Measurements from ENCODE around the gene DOK7.

The DOK7 gene

DNA sequence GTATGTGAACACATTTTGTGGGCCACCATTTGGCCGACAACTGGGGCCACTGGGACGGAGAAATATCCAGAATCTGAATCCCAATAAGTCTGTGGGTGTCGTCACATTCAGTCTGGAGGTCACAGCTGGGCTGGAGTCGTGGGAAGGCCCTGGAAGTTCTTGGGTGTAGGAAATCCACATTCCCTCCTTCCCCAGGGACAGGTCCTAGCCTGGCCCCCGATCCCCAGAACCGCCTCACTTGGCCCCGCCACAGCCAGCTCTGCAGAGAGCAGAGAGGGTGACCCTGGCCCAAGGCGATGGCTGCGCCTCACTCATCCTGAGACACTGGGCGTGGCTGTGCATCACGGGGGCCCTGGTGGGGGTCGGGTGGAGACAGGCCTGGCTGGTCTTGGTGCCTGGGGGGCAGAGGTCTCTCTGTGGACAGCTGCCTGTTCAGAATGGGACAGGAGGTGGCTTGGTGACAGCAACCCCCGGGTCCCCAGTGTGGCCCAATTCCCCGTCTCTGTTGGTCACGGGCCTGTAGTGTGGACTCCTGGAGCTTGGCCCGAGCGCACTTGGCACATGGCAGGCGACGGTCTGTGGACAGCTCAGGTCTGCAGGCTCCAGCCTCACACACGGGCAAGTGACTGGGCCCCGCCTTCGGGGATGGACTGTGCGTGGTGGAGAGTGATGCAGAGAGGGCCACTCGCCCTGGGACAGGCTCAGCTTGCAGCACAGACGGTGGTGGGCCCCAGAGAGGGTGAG is 16.4 kb downstream of the DOK7 start:
- Histone ChIP-seq H3K36me3 (ENCODE audit: control insufficient read depth, insufficient read depth, low read length) (no peaks in the 10 kb centered on the region), H3K27me3 (ENCODE audit: control insufficient read depth, insufficient read depth, low read length) (peaks cover 69% of the 10 kb centered on the region), H3K27ac (ENCODE audit: low read depth, low read length) (no peak overlapping the region), H3K9me3 (ENCODE audit: control insufficient read depth, insufficient read depth, low read length) (no peaks in the 10 kb centered on the region), H3K4me3 (ENCODE audit: low read depth, low read length) (no peak overlapping the region), H3K9ac (ENCODE audit: low read depth, low read length) (no peak overlapping the region), H3K4me1 (ENCODE audit: control insufficient read depth, insufficient read depth, low read length) (peaks cover 12% of the 10 kb centered on the region)

DNA sequence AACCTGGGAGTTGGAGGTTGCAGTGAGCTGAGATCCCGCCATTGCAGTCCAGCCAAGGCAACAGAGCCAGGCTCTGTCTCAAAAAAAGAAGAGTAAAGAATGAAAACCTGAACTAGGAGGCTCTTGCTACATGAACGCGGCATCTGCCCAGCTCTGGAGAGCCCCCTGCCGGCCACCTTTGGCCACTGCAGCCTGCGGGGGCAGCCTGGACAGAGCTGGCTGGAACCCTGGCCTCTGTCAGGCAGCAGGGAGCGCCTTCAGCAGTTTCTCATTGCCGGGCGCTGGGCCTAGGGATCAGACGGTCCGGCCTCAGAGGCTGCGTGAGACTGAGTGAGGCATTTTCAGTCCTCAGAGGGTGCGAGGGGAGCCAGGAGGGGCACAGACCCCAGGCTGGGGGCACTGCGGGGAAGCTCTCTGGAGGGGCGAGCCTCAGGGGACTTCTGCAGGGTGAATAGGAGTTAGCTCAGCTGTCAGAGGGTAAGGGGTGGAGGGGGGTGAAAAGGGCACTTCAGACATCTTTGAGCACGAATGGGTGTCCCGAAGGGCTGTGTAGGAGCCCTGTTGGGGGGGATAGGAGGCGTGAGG is 17.5 kb downstream of the DOK7 start:
- no peaks in the 10 kb centered on the region for H3K36me3 ChIP-seq (ENCODE audit: control insufficient read depth, insufficient read depth, low read length)
- H3K27me3 ChIP-seq (ENCODE audit: control insufficient read depth, insufficient read depth, low read length) = peaks cover 70% of the 10 kb centered on the region
- peak overlapping the region; percentile 45 for H3K4me3 ChIP-seq (ENCODE audit: low read depth, low read length)
- peaks cover 18% of the 10 kb centered on the region for H3K4me1 ChIP-seq (ENCODE audit: control insufficient read depth, insufficient read depth, low read length)
- H3K27ac ChIP-seq (ENCODE audit: low read depth, low read length) = peak overlapping the region; percentile 90
- no peak overlapping the region for H3K9ac ChIP-seq (ENCODE audit: low read depth, low read length)
- no peaks in the 10 kb centered on the region for H3K9me3 ChIP-seq (ENCODE audit: control insufficient read depth, insufficient read depth, low read length)

DNA sequence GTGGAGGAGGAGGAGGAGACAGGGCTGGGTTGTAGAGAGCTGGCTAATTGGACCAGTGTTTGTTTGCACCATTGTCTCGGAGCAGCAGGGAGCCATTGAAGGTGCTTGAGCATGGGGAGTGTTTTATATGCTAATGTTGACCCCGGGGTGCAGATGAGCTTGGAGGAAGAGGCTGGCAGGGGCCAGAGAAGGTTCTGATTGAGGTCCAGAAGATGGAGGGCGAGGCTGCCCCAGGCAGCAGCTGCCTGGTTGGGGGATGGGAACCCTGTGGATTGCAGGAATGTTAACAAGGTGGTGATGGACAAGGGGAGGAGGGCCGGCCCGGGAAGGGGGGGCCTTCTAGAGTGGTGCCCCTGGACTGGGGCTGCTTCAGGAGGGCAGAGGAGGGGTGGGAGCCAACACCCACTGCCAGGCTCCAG is 18.0 kb downstream of the DOK7 start:
- Histone ChIP-seq H3K27me3 (ENCODE audit: control insufficient read depth, insufficient read depth, low read length) (peaks cover 72% of the 10 kb centered on the region), H3K9ac (ENCODE audit: low read depth, low read length) (no peak overlapping the region), H3K36me3 (ENCODE audit: control insufficient read depth, insufficient read depth, low read length) (no peaks in the 10 kb centered on the region), H3K4me1 (ENCODE audit: control insufficient read depth, insufficient read depth, low read length) (peaks cover 22% of the 10 kb centered on the region), H3K27ac (ENCODE audit: low read depth, low read length) (peak overlapping the region; percentile 90), H3K4me3 (ENCODE audit: low read depth, low read length) (peak overlapping the region; percentile 45), H3K9me3 (ENCODE audit: control insufficient read depth, insufficient read depth, low read length) (no peaks in the 10 kb centered on the region)

DNA sequence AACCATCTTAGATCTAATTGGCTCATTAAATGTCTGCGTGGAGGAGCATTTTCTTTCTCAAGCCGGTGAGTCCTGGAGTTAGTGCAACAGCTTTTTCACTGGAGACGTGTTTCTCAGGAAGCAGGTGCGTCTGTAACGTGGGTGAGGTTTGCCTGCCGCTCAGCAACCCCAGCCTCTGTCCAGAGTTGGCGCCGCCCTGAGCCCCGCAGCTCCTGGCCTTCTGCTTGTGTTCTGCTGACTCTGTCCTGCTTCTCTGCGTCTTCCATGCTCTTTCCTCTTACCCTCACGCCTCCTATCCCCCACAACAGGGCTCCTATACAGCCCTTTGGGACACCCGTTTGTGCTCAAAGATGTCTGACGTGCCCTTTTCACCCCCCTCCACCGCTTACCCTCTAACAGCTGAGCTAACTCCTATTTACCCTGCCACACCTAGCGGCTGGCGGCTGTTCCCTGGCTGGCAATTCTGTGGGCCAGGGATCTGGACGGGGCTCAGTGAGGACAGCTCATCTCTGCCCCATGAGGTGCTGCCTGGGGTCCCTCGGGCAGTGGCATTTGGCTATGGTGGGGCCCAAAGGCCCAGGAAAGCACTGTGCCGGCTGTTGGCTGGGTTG is 18.8 kb downstream of the DOK7 start:
- Histone ChIP-seq H3K9ac (ENCODE audit: low read depth, low read length) (no peak overlapping the region), H3K27ac (ENCODE audit: low read depth, low read length) (no peak overlapping the region), H3K4me3 (ENCODE audit: low read depth, low read length) (no peak overlapping the region), H3K36me3 (ENCODE audit: control insufficient read depth, insufficient read depth, low read length) (no peaks in the 10 kb centered on the region), H3K27me3 (ENCODE audit: control insufficient read depth, insufficient read depth, low read length) (peaks cover 77% of the 10 kb centered on the region), H3K9me3 (ENCODE audit: control insufficient read depth, insufficient read depth, low read length) (no peaks in the 10 kb centered on the region), H3K4me1 (ENCODE audit: control insufficient read depth, insufficient read depth, low read length) (peaks cover 25% of the 10 kb centered on the region)

DNA sequence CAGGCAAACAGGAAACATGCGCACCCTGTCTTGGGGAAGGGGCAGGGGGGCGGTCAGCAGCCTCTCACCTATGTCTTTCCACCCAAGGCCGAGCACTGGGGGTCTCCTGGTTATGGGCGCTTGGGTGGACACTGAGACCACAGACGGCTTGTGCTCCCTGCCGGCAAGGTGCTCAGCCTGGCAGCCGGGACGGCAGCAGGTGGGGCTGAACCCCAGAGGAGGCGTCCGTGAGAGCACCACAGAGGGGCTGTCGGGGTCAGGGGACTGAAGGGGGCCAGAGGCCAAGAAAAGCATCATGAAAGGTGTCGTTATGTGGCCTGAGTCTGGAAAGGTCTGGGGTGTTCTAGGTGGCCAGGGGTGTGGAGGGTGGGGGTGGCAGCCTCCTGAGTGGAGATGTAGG is 19.6 kb downstream of the DOK7 start:
- H3K4me3 ChIP-seq (ENCODE audit: low read depth, low read length) = no peak overlapping the region
- peaks cover 28% of the 10 kb centered on the region for H3K4me1 ChIP-seq (ENCODE audit: control insufficient read depth, insufficient read depth, low read length)
- peaks cover 77% of the 10 kb centered on the region for H3K27me3 ChIP-seq (ENCODE audit: control insufficient read depth, insufficient read depth, low read length)
- no peak overlapping the region for H3K9ac ChIP-seq (ENCODE audit: low read depth, low read length)
- H3K36me3 ChIP-seq (ENCODE audit: control insufficient read depth, insufficient read depth, low read length) = no peaks in the 10 kb centered on the region
- H3K9me3 ChIP-seq (ENCODE audit: control insufficient read depth, insufficient read depth, low read length) = no peaks in the 10 kb centered on the region
- H3K27ac ChIP-seq (ENCODE audit: low read depth, low read length) = no peak overlapping the region

DNA sequence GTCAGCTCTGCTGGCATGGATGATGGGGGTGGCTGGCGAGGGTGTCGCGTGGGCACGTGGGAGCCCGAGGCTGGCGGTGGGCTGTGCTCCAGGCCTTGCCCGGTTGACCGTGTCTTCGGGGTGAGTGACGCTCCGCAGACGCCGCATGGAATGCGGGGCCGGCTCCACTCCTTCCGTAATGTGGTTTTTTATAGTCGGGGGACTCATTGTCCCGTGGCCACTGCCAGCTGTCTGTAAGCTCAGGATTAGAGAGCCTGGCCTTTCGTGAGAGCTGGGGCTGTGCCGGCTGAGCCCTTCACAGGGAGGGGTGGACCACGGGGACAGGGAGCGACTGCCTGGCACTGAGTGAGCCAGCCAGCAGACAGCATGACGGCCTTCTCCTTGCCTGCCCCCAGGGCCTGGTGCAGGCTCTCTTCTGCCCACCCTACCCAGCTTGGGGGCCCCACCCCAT is 20.4 kb downstream of the DOK7 start:
- Histone ChIP-seq H3K9ac (ENCODE audit: low read depth, low read length) (no peak overlapping the region), H3K27me3 (ENCODE audit: control insufficient read depth, insufficient read depth, low read length) (peaks cover 82% of the 10 kb centered on the region), H3K27ac (ENCODE audit: low read depth, low read length) (no peak overlapping the region), H3K9me3 (ENCODE audit: control insufficient read depth, insufficient read depth, low read length) (no peaks in the 10 kb centered on the region), H3K36me3 (ENCODE audit: control insufficient read depth, insufficient read depth, low read length) (no peaks in the 10 kb centered on the region), H3K4me1 (ENCODE audit: control insufficient read depth, insufficient read depth, low read length) (peaks cover 28% of the 10 kb centered on the region), H3K4me3 (ENCODE audit: low read depth, low read length) (no peak overlapping the region)

DNA sequence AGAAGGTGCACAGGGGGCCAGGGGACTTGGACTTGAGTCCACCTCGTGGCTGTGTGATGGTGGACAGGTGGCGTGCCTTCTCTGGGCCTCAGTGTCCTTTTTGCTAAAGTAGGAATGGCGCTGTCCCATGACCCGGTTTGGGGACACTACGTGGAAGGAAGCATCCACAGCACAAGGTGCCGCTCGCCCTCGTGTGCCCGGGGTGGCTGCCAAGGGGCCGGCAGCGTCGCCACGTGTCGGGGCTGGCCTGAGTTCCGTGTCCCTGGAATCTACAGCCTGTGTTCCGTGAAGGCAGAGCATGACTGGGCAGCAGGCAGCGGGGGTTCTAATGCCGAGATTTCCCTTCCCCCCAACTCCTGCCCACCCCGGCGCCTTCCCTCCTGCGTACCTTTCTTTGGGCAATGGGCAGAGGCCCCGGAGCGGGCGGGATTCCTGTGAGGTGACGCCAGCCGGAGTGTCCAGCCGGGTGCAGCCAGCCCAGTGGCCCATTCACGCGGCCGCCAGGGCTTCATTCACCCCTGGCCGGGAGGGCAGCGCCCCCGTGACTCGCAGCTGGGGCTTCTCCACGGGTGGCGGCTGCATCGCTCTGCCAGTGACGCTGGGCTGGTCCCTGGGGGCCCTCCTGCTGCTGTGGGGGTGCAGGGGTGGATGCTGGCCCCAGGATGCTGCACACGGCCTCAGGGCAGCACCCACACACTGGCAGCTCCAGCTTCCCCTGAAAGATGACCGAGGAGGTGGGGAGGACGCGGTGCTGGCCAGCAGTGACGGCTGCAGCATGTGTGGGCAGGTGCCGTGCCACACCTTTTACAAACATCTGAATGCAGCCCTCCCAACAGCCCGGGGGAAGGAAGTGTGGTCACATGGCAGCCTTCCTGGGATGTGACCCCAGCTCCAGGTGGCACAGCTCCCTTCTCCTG is 21.2 kb downstream of the DOK7 start:
- Histone ChIP-seq H3K4me1 (ENCODE audit: control insufficient read depth, insufficient read depth, low read length) (peaks cover 28% of the 10 kb centered on the region), H3K27me3 (ENCODE audit: control insufficient read depth, insufficient read depth, low read length) (peaks cover 82% of the 10 kb centered on the region), H3K9me3 (ENCODE audit: control insufficient read depth, insufficient read depth, low read length) (no peaks in the 10 kb centered on the region), H3K4me3 (ENCODE audit: low read depth, low read length) (no peak overlapping the region), H3K36me3 (ENCODE audit: control insufficient read depth, insufficient read depth, low read length) (no peaks in the 10 kb centered on the region), H3K9ac (ENCODE audit: low read depth, low read length) (no peak overlapping the region), H3K27ac (ENCODE audit: low read depth, low read length) (no peak overlapping the region)

DNA sequence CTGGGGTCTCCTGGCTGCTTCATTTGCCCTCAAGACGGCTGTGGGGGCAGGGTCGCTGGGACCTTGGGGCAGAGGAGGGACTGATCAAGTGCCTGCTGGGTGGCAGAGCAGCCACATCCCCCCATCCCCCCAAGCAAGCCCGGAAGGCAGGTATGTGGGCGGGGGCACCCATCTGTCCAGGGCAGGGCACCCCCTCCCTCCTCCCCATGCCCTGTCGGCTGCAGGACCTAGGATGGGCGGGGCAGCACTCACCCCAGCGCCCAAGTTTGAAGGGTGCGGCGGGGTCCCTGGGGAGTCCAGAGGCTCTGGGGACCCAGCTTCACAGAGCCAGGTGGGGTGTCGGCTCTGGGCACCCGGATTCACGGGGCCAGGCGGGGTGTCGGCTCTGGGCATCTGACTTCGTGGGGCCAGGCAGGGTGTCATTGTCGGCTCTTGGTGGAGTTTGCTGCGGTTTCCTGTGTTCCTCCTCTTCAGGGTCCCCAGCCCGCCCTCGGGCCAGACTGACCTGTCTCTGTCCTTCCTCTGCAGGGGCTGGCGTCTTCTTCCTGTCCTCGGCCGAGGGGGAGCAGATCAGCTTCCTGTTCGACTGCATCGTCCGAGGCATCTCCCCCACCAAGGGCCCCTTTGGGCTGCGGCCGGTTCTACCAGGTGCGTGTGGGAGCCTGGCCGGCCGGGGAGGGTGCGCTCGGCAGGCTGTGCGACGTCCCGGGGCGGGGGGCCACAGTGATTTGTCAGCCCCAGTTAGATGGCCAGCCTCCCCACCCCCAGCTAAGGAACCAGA is 22.1 kb downstream of the DOK7 start:
- Histone ChIP-seq H3K27me3 (ENCODE audit: control insufficient read depth, insufficient read depth, low read length) (peaks cover 86% of the 10 kb centered on the region), H3K27ac (ENCODE audit: low read depth, low read length) (no peak overlapping the region)

DNA sequence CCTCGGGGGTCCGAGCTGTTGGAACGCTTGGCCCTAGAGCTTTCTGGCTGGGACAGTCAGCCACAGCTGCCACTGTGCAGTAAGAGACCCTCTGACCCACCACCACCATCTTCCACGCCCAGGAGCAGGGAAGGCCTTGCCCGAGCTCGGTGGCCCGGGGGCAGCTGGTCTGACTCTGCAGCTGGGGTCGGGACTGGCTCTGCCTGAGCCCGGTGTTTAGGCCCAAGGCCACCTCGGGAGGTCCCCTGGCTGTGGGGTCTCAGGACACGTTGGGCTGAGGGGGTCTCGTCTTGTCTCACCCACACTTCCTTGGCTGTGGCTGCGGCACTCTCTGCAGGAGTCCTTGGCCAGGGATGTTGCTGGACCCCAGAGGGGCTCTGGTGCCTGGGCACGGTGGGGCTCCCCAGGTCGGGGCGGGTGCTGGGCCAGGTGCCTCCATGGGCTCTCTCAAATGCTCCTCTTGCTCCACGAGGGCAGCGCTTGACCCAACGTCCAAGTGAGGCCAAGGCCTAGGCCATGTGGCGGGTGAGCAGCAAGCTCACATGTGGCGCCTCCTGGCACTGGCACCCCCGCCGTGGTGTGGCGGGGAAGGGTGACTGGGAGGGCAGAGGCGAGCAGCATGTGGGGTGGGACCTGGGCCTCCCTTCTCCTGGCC is 22.9 kb downstream of the DOK7 start:
- peaks cover 25% of the 10 kb centered on the region for H3K4me1 ChIP-seq (ENCODE audit: control insufficient read depth, insufficient read depth, low read length)

More for the DNA sequence above, 22.1 kb downstream of the DOK7 start:
- no peaks in the 10 kb centered on the region for H3K36me3 ChIP-seq (ENCODE audit: control insufficient read depth, insufficient read depth, low read length)
- H3K4me3 ChIP-seq (ENCODE audit: low read depth, low read length) = no peak overlapping the region
- H3K9ac ChIP-seq (ENCODE audit: low read depth, low read length) = no peak overlapping the region
- peaks cover 28% of the 10 kb centered on the region for H3K4me1 ChIP-seq (ENCODE audit: control insufficient read depth, insufficient read depth, low read length)
- no peaks in the 10 kb centered on the region for H3K9me3 ChIP-seq (ENCODE audit: control insufficient read depth, insufficient read depth, low read length)

More for the DNA sequence above, 22.9 kb downstream of the DOK7 start:
- H3K27ac ChIP-seq (ENCODE audit: low read depth, low read length) = no peak overlapping the region
- H3K27me3 ChIP-seq (ENCODE audit: control insufficient read depth, insufficient read depth, low read length) = peaks cover 94% of the 10 kb centered on the region
- no peaks in the 10 kb centered on the region for H3K9me3 ChIP-seq (ENCODE audit: control insufficient read depth, insufficient read depth, low read length)
- no peak overlapping the region for H3K9ac ChIP-seq (ENCODE audit: low read depth, low read length)
- H3K4me3 ChIP-seq (ENCODE audit: low read depth, low read length) = no peak overlapping the region
- no peaks in the 10 kb centered on the region for H3K36me3 ChIP-seq (ENCODE audit: control insufficient read depth, insufficient read depth, low read length)
